SU-DHL-6 (cell line): ENCODE measurements around the gene ZMYND11.

Experiments used
- EZH2phosphoT487 ChIP-seq: fragments of 200-600 bp; sonication (generic), shearing (Covaris generic); conservative IDR thresholded peaks from 2 replicates; pipeline ENCODE4 v1.6.1; 2018; ENCODE audit warnings: mild to moderate bottlenecking, antibody characterized with exemption, low read length, moderate library complexity, mixed read lengths
- TF ChIP-seq, protein P1 (sequence below): fragments of 200-600 bp; sonication (generic); IDR thresholded peaks from one replicate; pipeline ENCODE4 v1.5.1; 2017; ENCODE audit warnings: antibody characterized with exemption, mild to moderate bottlenecking, low read length, moderate library complexity; ENCODE audit not compliant: insufficient read depth, poor library complexity, severe bottlenecking

DNA sequence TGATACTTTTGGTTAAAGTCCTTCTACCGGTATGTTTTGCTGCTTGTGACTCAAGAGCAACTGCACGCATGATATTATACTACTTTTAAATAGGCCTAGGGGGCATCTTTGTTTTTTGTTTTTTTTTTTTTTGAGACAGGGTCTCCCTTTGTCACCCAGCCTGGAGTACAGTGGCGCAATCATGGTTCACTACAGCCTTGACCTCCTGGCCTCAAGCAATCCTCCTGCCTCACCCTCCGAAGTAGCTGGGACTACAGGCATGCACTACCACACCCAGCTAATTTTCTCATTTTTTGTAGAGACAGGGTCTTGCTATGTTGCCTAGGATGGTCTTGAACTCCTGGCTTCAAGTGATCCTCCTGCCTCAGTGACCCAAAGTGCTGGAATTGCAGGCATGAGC is 80.2 kb downstream of the ZMYND11 start:
- TF ChIP-seq, protein P1, sequence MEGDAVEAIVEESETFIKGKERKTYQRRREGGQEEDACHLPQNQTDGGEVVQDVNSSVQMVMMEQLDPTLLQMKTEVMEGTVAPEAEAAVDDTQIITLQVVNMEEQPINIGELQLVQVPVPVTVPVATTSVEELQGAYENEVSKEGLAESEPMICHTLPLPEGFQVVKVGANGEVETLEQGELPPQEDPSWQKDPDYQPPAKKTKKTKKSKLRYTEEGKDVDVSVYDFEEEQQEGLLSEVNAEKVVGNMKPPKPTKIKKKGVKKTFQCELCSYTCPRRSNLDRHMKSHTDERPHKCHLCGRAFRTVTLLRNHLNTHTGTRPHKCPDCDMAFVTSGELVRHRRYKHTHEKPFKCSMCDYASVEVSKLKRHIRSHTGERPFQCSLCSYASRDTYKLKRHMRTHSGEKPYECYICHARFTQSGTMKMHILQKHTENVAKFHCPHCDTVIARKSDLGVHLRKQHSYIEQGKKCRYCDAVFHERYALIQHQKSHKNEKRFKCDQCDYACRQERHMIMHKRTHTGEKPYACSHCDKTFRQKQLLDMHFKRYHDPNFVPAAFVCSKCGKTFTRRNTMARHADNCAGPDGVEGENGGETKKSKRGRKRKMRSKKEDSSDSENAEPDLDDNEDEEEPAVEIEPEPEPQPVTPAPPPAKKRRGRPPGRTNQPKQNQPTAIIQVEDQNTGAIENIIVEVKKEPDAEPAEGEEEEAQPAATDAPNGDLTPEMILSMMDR: no peak
- no peak for TF ChIP-seq EZH2phosphoT487
